Panc1 (cell line): Measurements from ENCODE around the gene PLAAT1. TPM values are rescaled to one million over a fixed set of nuclear protein-coding genes. Genes with fewer than 3 reads are reported as not detected.

Experiments used
- ATAC-seq: fragments of 200-7000 bp; cut with Tn5 transposase; 2 replicates; pipeline ENCODE4 v1.9.1; 2020; ENCODE audit warnings: mild to moderate bottlenecking, moderate library complexity
- BruUV-seq: library from RNA; stranded (reverse); fragments of 400-500 nt; replicated peaks from 2 replicates; lab custom pipeline; 2021; lab: Mats Ljungman, UMichigan
- CTCF ChIA-PET: fragments of 300-600 bp; sonication (Branson Sonifier 250); formaldehyde crosslinking; loops from one replicate; lab custom pipeline; 2022; ENCODE audit warnings: antibody characterized with exemption; lab: Charles Lee
- POLR2A ChIA-PET: fragments of 300-600 bp; sonication (Branson Sonifier 250); formaldehyde crosslinking; loops from one replicate; lab custom pipeline; 2022; ENCODE audit warnings: antibody characterized with exemption; lab: Charles Lee
- DNase-seq: peaks from one replicate; pipeline ENCODE4 v3.0.0-alpha.2; 2010; ENCODE audit warnings: low read depth, low spot score
- H3K27ac ChIP-seq: 2 replicates; pipeline ENCODE4 v1.5.1; 2011; ENCODE audit warnings: mild to moderate bottlenecking, low read length, inconsistent platforms
- H3K27me3 ChIP-seq: fragments of 200-500 bp; sonication (Bioruptor generic); 2 replicates; pipeline ENCODE4 v1.6.0; 2014; ENCODE audit warnings: low read length, inconsistent platforms; ENCODE audit not compliant: control insufficient read depth, insufficient read depth
- H3K36me3 ChIP-seq: fragments of 200-500 bp; sonication (Bioruptor generic); 2 replicates; pipeline ENCODE4 v1.5.1; 2014; ENCODE audit warnings: inconsistent platforms, mild to moderate bottlenecking, low read length, moderate library complexity; ENCODE audit not compliant: control insufficient read depth, insufficient read depth
- H3K4me1 ChIP-seq: 2 replicates; pipeline ENCODE4 v1.5.1; 2011; ENCODE audit warnings: inconsistent platforms, mild to moderate bottlenecking, low read length, moderate library complexity; ENCODE audit not compliant: control insufficient read depth, insufficient read depth
- H3K4me3 ChIP-seq, 2 experiments: 2 replicates each; pipeline ENCODE4 v1.5.1; 2011 to 2012; ENCODE audit warnings: low read depth in 2 of 2, low read length in 2 of 2, mild to moderate bottlenecking in 2 of 2, inconsistent platforms in 1 of 2, moderate library complexity in 1 of 2
- H3K9me3 ChIP-seq: fragments of 200-500 bp; sonication (Bioruptor generic); 2 replicates; pipeline ENCODE4 v1.5.1; 2014; ENCODE audit warnings: low read depth, mild to moderate bottlenecking, inconsistent platforms, low read length, moderate library complexity; ENCODE audit not compliant: control insufficient read depth, insufficient read depth
- CTCF ChIP-seq: fragments of 450-650 bp; IDR thresholded peaks from 2 replicates; pipeline ENCODE4 v1.5.1; 2017; ENCODE audit warnings: mild to moderate bottlenecking
- POLR2AphosphoS5 ChIP-seq: IDR thresholded peaks from 2 replicates; pipeline ENCODE4 v1.6.1; 2012; ENCODE audit warnings: mild to moderate bottlenecking, low read depth, low read length, moderate library complexity
- REST ChIP-seq, 2 experiments: IDR thresholded peaks; 2 replicates each; pipeline ENCODE4 v1.6.1; 2011 to 2012; ENCODE audit warnings: low read depth in 2 of 2, control low read depth in 1 of 2, low read length in 1 of 2, mild to moderate bottlenecking in 1 of 2, moderate library complexity in 1 of 2; ENCODE audit not compliant: insufficient read depth in 1 of 2
- SIN3A ChIP-seq: IDR thresholded peaks from 2 replicates; pipeline ENCODE4 v1.6.1; 2012; ENCODE audit warnings: low read depth, mild to moderate bottlenecking, low read length, moderate library complexity, borderline replicate concordance; ENCODE audit not compliant: insufficient read depth
- TCF7L2 ChIP-seq: IDR thresholded peaks from 2 replicates; pipeline ENCODE4 v1.6.1; 2011; ENCODE audit warnings: mild to moderate bottlenecking, low read depth, low read length, inconsistent platforms
- in situ Hi-C: cut with HindIII; loops from 2 replicates; pipeline ENCODE4 v1.10.0; 2016; ENCODE audit warnings: low sequenced_read_pairs, low pct_unique_long_range_greater_than_20kb
- intact Hi-C: fragments of 100-400 bp; cut with micrococcal nuclease; formaldehyde crosslinking; loops from one replicate; pipeline ENCODE4 v1.10.0; 2022; ENCODE audit not compliant: unreplicated experiment
- total RNA-seq: library from RNA; stranded (reverse); gene quantifications from one replicate; pipeline ENCODE4 v1.2.1, GENCODE V29; 2021; ENCODE audit not compliant: unreplicated experiment

Gene PLAAT1
- total RNA-seq, 1 experiment from 2014 or later: 3.9 TPM

GRCh38 chr3:193225302-193226125, 15.5 kb upstream of the PLAAT1 start:
- DNase-seq (no peak), ATAC-seq (no peak)
- Histone ChIP-seq H3K9me3 (no peaks in the 10 kb centered on the region), H3K4me1 (no peaks in the 10 kb centered on the region), H3K4me3 (no peak overlapping the region), H3K27me3 (peaks cover 3% of the 10 kb centered on the region; the same call in 1 of the 2 replicates), H3K36me3 (no peaks in the 10 kb centered on the region), H3K27ac (no peak overlapping the region)
- in situ Hi-C loops (no loop called here), intact Hi-C loops (no loop called here)
- ChIA-PET POLR2A (no interaction called here), CTCF (no interaction called here)
- BruUV-seq: no TSS peak
- no peak for TF ChIP-seq SIN3A
- no peak for TF ChIP-seq TCF7L2
- no peak for TF ChIP-seq POLR2AphosphoS5
- no peak for TF ChIP-seq CTCF
- no peak for TF ChIP-seq REST (IDR thresholded peaks at IDR 0.05; ENCODE audit: insufficient read depth in 1 of 2, low read depth in 2 of 2, low read length in 1 of 2)

GRCh38 chr3:193228206-193228605, 12.8 kb upstream of the PLAAT1 start:
- H3K36me3 ChIP-seq: no peaks in the 10 kb centered on the region
- intact Hi-C loops: no loop called here
- ATAC-seq (no peak), DNase-seq (no peak)
- H3K4me1 ChIP-seq: no peaks in the 10 kb centered on the region
- TF ChIP-seq POLR2AphosphoS5 (no peak), CTCF (no peak), TCF7L2 (no peak), SIN3A (no peak), REST (IDR thresholded peaks at IDR 0.05; ENCODE audit: insufficient read depth in 1 of 2, low read depth in 2 of 2, low read length in 1 of 2) (no peak)
- ChIA-PET POLR2A (no interaction called here), CTCF (no interaction called here)
- peaks cover 3% of the 10 kb centered on the region; the same call in 1 of the 2 replicates for H3K27me3 ChIP-seq
- no peak overlapping the region for H3K4me3 ChIP-seq
- BruUV-seq: no TSS peak
- H3K27ac ChIP-seq: no peak overlapping the region
- in situ Hi-C loops: no loop called here
- H3K9me3 ChIP-seq: no peaks in the 10 kb centered on the region
